Activated T-cell treated with anti-CD3 and anti-CD28 coated beads, Interleukin-2, amount 50 U/mL, for 48 hours (primary cell): Measurements from ENCODE around the gene MRPL10.
A peak's percentile ranks its signal among the peaks of the same experiment; 100 is the strongest.

ENCODE experiments used
- DNase-seq, 2 experiments: peaks; one replicate each; pipeline ENCODE4 v3.0.0-alpha.2; 2020

The MRPL10 gene

GRCh38 chr17:47831003-47831933 lies at the start of gene MRPL10, which contains the start of gene LRRC46:
Gene MRPL10, minus strand, starts transcription at chr17:47831541. Its CDS starts 30 bp downstream, at chr17:47831511.
Gene LRRC46, plus strand, starts transcription at chr17:47831670. Its CDS starts 320 bp downstream, at chr17:47831990.
- DNase-seq: peak; percentile 92 to 95

- DNase-seq: no peak
Measured at GRCh38 chr17:47879776-47880454, 48.6 kb upstream of the MRPL10 start.

GRCh38 chr17:47879028-47879585 lies 47.8 kb upstream of the MRPL10 start:
- DNase-seq: peak in 1 of 2 experiments; percentile 36

- DNase-seq: no peak
Measured at GRCh38 chr17:47878203-47879027, 47.1 kb upstream of the MRPL10 start.

GRCh38 chr17:47877368-47878034 lies 46.2 kb upstream of the MRPL10 start:
- no peak for DNase-seq

GRCh38 chr17:47875011-47875985 lies 44.0 kb upstream of the MRPL10 start:
- no peak for DNase-seq

- DNase-seq: no peak
Measured at GRCh38 chr17:47873200-47874090, 42.1 kb upstream of the MRPL10 start.

GRCh38 chr17:47872651-47873161 lies 41.4 kb upstream of the MRPL10 start:
- DNase-seq: no peak

GRCh38 chr17:47872019-47872650 lies 40.8 kb upstream of the MRPL10 start:
- no peak for DNase-seq

- DNase-seq: no peak
Measured at GRCh38 chr17:47871048-47871447, 39.7 kb upstream of the MRPL10 start.

GRCh38 chr17:47870056-47870455 lies 38.7 kb upstream of the MRPL10 start:
- no peak for DNase-seq

GRCh38 chr17:47869114-47869513 lies 37.8 kb upstream of the MRPL10 start:
- DNase-seq: no peak

- DNase-seq: no peak
Measured at GRCh38 chr17:47867813-47868533, 36.6 kb upstream of the MRPL10 start.

- no peak for DNase-seq
Measured at GRCh38 chr17:47866941-47867340, 35.6 kb upstream of the MRPL10 start.

- no peak for DNase-seq
Measured at GRCh38 chr17:47864791-47865216, 33.5 kb upstream of the MRPL10 start.

- no peak for DNase-seq
Measured at GRCh38 chr17:47862621-47863440, 31.5 kb upstream of the MRPL10 start.

GRCh38 chr17:47860386-47860785 lies 29.0 kb upstream of the MRPL10 start:
- no peak for DNase-seq
